ENCODE measurements around the gene NT5C.

NT5C gene

DNA sequence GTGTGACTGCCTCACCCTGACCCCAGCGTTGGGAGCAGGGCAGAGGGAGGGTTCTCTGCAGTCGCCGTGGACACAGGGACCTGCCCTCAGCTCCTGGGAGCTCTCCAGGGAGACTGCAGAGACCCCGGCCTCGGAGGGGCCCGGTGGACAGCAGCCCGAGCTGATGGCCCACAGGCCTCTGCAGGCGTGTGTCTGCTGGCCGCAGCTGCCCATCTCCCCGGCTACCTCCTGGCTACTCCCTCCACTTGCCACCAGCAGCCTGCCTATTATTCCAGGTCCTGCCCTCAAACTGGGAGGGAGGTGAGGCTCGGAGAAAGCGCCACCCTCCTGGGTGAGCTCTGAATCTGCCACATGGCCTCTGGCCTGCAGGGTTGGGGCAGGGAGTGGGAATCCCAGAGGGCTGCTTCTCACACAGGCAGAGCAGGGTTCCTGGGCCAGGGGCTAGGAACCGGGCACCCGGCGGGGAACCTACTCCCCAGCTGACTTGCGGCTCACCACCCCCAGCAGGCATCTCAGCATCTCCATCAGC, 36.6 kb downstream of the NT5C start:
- H3K9me2 ChIP-seq (ENCODE audit: low read depth, low read length), result no peaks in the 10 kb centered on the region
- H3K27ac ChIP-seq (ENCODE audit: low read depth, low read length, poor library complexity, severe bottlenecking), result no peak overlapping the region
- H3K9ac ChIP-seq (ENCODE audit: low read length), result no peak overlapping the region
- no peak overlapping the region for H3K4me3 ChIP-seq (ENCODE audit: low read depth, low read length, poor library complexity, severe bottlenecking)
- H2AFZ ChIP-seq (ENCODE audit: low read length), result no peak overlapping the region
- H3K4me1 ChIP-seq (ENCODE audit: insufficient read depth, low read length, severe bottlenecking), result no peaks in the 10 kb centered on the region
- H3K4me2 ChIP-seq (ENCODE audit: low read length), result no peak overlapping the region
- peaks cover 7% of the 10 kb centered on the region; the same call in 1 of the 2 replicates for H3K27me3 ChIP-seq (ENCODE audit: insufficient read depth, low read length)
- H3K9me3 ChIP-seq (ENCODE audit: low read length), result no peaks in the 10 kb centered on the region
- no peak for TF ChIP-seq EZH2 (IDR thresholded peaks at IDR 0.05; ENCODE audit: borderline replicate concordance, low read length)
- TF ChIP-seq, protein P1, sequence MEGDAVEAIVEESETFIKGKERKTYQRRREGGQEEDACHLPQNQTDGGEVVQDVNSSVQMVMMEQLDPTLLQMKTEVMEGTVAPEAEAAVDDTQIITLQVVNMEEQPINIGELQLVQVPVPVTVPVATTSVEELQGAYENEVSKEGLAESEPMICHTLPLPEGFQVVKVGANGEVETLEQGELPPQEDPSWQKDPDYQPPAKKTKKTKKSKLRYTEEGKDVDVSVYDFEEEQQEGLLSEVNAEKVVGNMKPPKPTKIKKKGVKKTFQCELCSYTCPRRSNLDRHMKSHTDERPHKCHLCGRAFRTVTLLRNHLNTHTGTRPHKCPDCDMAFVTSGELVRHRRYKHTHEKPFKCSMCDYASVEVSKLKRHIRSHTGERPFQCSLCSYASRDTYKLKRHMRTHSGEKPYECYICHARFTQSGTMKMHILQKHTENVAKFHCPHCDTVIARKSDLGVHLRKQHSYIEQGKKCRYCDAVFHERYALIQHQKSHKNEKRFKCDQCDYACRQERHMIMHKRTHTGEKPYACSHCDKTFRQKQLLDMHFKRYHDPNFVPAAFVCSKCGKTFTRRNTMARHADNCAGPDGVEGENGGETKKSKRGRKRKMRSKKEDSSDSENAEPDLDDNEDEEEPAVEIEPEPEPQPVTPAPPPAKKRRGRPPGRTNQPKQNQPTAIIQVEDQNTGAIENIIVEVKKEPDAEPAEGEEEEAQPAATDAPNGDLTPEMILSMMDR (IDR thresholded peaks at IDR 0.05; ENCODE audit: low read length), result no peak
- H3K36me3 ChIP-seq (ENCODE audit: insufficient read depth, low read length), result no peaks in the 10 kb centered on the region
- H4K20me1 ChIP-seq (ENCODE audit: insufficient read depth, low read length), result no peaks in the 10 kb centered on the region
- no peaks in the 10 kb centered on the region for H3F3A ChIP-seq (ENCODE audit: insufficient read depth, low read length)
- H3K79me2 ChIP-seq (ENCODE audit: insufficient read depth, low read length), result no peaks in the 10 kb centered on the region

DNA sequence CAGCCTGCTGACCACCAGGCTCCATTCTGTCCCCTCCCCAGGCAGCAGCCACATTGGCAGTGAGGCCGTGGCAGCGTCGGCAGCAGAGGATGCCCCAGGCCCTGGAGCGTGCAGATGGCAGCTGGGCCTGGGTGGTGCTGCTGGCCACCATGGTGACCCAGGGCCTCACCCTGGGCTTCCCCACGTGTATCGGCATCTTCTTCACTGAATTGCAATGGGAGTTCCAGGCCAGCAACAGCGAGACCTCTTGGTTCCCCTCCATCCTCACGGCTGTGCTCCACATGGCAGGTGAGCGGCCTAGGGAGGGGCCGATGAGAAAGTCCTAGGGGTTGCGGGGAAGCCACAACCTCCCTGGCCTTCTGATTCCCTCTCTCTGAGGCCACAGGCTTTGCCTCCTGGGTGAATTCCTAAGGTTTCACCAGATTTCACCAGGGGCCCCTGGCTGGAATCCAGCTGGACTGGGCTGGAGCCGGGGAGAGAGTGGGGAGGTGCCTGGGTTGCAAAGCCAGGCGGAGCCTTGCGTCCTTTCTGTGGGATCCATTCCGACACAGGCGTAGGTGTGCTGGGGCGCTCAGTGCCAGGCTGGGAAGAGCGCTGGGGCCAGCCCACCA, 37.9 kb downstream of the NT5C start:
- H3K27ac ChIP-seq (ENCODE audit: low read depth, low read length, poor library complexity, severe bottlenecking), result no peak overlapping the region
- H3K79me2 ChIP-seq (ENCODE audit: insufficient read depth, low read length), result no peaks in the 10 kb centered on the region
- H3K9me2 ChIP-seq (ENCODE audit: low read depth, low read length), result no peaks in the 10 kb centered on the region
- no peaks in the 10 kb centered on the region for H4K20me1 ChIP-seq (ENCODE audit: insufficient read depth, low read length)
- no peak overlapping the region for H2AFZ ChIP-seq (ENCODE audit: low read length)
- TF ChIP-seq, protein P1 (IDR thresholded peaks at IDR 0.05; ENCODE audit: low read length), result no peak
- no peak for TF ChIP-seq EZH2 (IDR thresholded peaks at IDR 0.05; ENCODE audit: borderline replicate concordance, low read length)
- H3F3A ChIP-seq (ENCODE audit: insufficient read depth, low read length), result no peaks in the 10 kb centered on the region
- H3K4me2 ChIP-seq (ENCODE audit: low read length), result no peak overlapping the region
- H3K9me3 ChIP-seq (ENCODE audit: low read length), result no peaks in the 10 kb centered on the region
- no peaks in the 10 kb centered on the region for H3K4me1 ChIP-seq (ENCODE audit: insufficient read depth, low read length, severe bottlenecking)
- peaks cover 7% of the 10 kb centered on the region; the same call in 1 of the 2 replicates for H3K27me3 ChIP-seq (ENCODE audit: insufficient read depth, low read length)
- no peak overlapping the region for H3K9ac ChIP-seq (ENCODE audit: low read length)
- no peaks in the 10 kb centered on the region for H3K36me3 ChIP-seq (ENCODE audit: insufficient read depth, low read length)
- H3K4me3 ChIP-seq (ENCODE audit: low read depth, low read length, poor library complexity, severe bottlenecking), result no peak overlapping the region

DNA sequence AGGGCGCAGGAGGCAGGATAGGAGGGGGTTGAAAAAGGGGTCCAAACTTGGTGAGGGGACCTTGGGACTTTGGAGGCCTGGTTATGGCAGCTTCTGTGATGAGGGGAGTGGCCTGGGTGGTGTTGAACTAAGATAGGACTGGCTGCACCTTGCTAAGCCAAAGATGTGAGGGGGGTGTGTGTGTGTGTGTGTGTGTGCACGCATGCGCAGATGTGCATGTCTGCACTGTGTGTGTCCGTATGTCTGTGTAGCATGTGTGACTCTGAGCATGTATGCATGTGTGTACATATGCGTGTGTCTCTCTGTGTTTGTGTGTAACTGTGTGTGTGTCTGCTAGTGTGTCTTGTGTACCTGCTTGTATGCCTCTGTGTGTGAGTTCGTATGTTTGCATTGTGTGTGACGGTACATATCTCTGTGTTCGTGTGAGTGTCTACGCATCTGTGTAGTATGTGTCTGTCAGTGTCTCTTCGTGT, 39.7 kb downstream of the NT5C start:
- no peak for TF ChIP-seq EZH2 (IDR thresholded peaks at IDR 0.05; ENCODE audit: borderline replicate concordance, low read length)
- TF ChIP-seq, protein P1 (IDR thresholded peaks at IDR 0.05; ENCODE audit: low read length), result no peak
- Histone ChIP-seq H3K4me2 (ENCODE audit: low read length) (no peak overlapping the region), H3K79me2 (ENCODE audit: insufficient read depth, low read length) (no peaks in the 10 kb centered on the region)

More for the DNA sequence above, 39.7 kb downstream of the NT5C start:
- H3K9ac ChIP-seq (ENCODE audit: low read length), result no peak overlapping the region
- no peaks in the 10 kb centered on the region for H3F3A ChIP-seq (ENCODE audit: insufficient read depth, low read length)
- H3K9me2 ChIP-seq (ENCODE audit: low read depth, low read length), result no peaks in the 10 kb centered on the region
- no peaks in the 10 kb centered on the region for H4K20me1 ChIP-seq (ENCODE audit: insufficient read depth, low read length)
- H3K9me3 ChIP-seq (ENCODE audit: low read length), result no peaks in the 10 kb centered on the region
- no peak overlapping the region for H3K4me3 ChIP-seq (ENCODE audit: low read depth, low read length, poor library complexity, severe bottlenecking)
- H3K36me3 ChIP-seq (ENCODE audit: insufficient read depth, low read length), result no peaks in the 10 kb centered on the region
- H3K27ac ChIP-seq (ENCODE audit: low read depth, low read length, poor library complexity, severe bottlenecking), result no peak overlapping the region
- H3K4me1 ChIP-seq (ENCODE audit: insufficient read depth, low read length, severe bottlenecking), result no peaks in the 10 kb centered on the region
- no peak overlapping the region for H2AFZ ChIP-seq (ENCODE audit: low read length)
- peaks cover 14% of the 10 kb centered on the region; the same call in 1 of the 2 replicates for H3K27me3 ChIP-seq (ENCODE audit: insufficient read depth, low read length)

Measured in OCI-LY1 (cell line).